Stimulated activated CD8-positive, alpha-beta memory T cell treated with anti-CD3 and anti-CD28 coated beads, Interleukin-4, amount 100 ng/mL, for 1 hour (primary cell): ENCODE measurements around the gene HOXD12.

Experiments used
- DNase-seq, 2 donors: peaks; one replicate each; pipeline ENCODE4 v3.0.0-alpha.2; 2020; ENCODE audit warnings: low read depth in 2 of 2, low spot score in 1 of 2

The HOXD12 gene

DNA sequence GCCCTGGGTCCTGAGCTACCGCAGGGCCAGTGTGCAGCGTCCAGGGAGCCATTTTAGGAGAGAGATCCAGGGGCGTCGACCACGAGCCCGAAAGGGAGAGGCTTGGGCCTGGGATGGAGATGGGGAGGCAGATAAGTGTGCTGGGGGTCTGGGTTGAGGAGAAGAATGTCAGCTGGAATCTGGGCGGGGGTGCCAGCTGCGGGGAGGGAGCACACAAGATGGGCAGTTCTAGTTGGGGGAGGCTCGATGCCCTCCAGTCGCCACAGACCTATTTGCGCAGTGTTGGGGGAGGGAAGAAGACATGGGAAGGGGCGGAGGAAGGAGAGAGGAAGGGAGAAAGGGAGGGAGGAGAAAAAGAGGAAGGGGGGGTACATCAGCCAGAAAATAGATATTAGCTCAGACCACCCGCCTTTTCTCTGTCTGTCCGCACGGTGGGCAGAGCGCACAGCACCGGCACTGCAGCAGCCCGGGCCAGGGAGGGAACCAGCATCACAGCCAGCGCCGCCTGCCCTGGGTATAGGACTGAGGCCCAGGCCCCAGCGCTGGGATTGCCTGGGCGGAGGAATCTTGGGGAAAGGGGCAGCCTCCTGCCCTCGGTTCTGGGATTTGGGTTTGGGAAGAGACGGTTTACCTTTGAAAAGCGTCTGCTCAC lies 5.6 kb downstream of the HOXD12 start:
- no peak for DNase-seq

DNA sequence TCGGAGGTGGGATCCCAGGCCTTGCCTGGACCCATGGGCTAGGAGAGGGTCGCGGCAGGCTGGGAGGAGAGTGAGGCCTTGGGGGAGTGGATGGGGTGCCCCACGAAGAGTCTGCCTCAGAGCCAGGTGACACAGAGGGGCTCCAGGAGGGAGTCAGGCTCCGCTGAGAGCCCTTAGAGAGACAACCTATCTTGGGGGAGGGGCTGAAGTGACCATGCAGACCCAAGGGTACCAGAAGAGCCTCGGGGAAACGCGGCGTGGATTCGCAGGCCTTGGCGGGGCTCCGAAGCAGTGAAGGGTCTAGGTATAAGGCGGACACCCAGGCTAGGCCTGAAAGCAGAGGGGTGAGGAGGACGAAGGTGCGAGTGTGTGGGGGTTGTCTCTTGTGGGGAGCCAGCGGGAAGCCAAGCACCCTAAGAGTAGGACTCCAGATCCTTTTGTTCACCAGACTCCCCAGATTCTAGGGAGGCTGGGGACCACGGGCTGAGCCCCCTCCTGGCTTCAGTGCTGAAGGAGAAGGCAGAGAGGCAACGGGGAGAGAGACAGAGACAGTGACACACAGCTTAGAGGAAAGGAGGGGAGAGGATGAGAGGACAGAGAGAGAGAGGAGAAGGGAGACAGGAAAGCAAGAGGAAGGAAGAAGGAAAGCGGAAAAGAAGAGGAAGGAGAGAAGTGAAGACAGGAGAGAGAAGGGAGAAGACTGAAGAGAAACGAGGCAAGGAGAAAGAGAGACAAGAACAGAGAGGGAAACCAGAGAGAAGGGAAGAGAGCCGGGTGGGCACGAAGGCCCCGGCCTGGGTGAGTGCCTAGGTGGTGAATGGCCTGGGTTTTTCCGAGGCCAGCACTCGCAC lies 6.4 kb downstream of the HOXD12 start:
- no peak for DNase-seq

DNA sequence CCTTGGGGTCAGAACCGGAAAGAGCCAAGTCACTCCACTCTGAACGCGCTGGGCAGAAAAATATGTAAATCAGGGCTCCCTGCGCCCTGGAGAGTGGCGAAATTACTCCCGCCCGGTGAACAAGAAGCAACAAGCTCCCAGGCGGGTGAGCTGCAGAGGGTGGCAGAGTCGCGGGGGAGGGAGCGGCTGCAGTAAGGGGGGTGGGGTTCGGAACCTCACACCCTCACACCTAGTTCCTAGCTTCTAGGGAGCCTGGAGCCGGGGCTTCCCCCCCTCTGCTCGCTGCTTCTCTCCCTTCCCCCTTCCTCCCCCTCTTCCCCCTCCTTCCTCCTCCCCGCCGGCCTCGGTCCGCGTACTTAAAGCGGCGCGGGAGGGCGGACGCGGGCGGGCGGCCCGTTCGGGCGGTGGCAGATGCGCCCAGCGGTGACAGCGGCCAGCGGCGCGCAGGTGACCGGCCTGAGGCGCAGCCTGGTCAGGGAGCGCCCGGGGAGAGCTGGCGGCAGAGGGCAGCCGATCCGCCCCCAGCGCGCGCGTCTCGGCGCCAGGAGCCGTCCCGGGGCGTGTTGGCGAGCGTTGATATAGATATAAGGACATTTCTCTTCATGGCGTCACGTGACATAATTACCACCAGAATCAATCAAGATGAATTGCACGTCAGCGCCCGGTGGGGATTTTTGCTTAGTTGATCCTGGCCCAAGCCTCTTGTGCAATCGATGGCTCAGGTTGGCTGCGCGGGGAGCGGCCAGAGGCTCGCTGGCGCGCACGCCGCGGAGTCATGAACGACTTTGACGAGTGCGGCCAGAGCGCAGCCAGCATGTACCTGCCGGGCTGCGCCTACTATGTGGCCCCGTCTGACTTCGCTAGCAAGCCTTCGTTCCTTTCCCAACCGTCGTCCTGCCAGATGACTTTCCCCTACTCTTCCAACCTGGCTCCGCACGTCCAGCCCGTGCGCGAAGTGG lies 7.3 kb downstream of the HOXD12 start, which contains the start of gene HOXD11:
Gene HOXD11, plus strand, starts transcription at position 700 of the 959 bp plus-strand sequence. Its CDS starts 76 bp downstream, at position 776.
- no peak for DNase-seq

DNA sequence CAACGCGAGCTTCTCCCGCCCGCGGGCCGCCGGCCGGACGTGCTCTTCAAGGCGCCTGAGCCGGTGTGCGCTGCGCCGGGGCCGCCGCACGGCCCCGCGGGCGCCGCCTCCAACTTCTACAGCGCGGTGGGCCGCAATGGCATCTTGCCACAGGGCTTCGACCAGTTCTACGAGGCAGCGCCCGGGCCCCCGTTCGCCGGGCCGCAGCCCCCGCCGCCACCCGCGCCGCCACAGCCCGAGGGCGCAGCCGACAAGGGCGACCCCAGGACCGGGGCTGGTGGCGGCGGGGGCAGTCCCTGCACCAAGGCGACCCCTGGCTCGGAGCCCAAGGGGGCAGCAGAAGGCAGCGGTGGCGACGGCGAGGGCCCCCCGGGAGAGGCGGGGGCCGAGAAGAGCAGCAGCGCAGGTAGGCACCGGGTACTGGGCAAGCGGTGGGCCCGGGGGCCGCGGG lies 8.2 kb downstream of the HOXD12 start:
- DNase-seq = no peak

DNA sequence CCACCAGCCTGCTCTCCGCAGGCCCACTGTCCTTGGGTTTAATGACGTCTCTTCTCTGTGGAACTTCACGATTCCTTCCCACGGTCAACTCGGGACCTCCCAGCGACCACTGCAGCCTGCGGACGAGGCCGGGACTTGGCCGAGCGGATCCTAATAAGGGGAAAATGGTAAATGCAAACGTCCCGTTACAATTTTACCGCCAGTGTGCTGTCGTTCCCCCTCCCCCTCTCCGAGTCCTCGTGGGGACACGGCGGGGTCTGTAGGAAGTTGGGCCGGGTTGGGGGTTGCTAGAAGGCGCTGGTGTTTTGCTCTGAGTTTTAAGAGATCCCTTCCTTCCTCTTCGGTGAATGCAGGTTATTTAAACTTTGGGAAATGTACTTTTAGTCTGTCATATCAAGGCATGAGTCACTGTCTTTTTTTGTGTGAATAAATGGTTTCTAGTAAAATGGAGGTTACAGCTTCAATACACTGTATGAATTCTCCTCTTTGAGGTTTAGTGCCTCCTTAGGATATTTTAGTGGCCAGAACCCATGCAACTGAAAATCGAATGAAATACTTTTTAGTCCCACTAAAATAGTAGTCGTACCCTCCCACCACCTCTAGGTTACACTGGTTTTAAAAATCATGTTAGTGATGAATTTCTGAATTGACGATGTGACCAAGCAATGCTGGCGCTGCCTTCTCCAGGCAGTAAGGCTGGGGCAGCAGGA lies 9.8 kb downstream of the HOXD12 start:
- no peak for DNase-seq

DNA sequence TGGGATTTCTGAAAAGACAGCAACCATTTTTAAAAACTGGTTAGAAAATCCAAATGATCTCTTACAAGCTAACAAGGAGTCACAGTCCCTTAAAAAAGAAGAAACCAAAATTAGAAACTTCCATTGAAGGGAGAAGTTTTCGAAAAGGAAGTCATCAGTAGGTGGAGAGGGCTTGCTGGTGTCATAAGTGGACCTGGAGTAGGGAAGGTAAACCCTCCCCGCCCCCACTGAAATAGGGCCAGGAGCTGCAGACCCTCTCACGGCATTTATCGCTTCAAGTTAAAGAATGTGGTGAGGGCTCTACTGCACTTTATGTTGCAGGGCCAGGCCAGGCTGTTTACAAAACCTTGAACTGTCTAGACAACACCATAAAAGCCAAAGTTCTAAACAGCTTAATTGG lies 10.4 kb downstream of the HOXD12 start:
- no peak for DNase-seq

DNA sequence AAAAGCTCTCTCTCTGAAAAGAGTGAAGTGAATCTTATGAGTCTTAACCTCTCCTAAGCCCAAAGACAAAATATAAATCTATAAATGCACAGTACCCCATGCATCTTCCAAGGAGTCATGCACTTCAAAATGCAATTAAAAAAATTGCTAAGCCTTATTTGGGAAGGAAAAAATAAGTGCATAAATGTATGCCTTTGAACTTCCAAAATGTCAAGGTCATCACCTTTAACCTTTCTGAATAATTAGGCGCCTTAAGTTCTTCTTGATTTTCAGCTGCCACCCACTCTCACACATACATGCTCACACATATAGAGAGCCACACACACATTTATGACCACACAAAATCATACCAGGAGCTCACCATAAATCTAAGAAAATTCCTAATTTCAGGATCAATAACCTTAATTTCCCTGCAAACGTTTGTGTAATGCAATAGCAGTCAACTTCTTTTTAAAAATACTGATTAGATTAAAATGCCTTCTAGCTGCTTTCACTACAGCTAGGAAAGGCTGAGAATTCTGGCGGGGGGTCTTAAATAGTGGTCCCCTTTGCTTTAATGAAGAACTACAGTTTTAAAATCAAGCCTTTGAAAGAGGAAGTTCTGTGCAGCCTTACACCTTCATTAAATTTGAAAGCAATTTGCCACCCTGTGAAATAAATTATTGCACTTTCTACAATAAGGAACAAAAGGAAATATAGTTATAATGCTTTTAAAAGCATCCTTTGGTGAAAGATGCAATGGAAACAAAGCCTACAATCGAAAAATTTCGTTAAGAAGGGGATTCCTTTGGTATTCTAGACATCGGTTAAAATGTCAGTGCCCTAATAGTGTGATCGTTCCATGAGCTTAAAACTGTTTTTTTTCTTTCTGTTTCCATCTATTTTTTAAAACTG lies 11.1 kb downstream of the HOXD12 start:
- no peak for DNase-seq

DNA sequence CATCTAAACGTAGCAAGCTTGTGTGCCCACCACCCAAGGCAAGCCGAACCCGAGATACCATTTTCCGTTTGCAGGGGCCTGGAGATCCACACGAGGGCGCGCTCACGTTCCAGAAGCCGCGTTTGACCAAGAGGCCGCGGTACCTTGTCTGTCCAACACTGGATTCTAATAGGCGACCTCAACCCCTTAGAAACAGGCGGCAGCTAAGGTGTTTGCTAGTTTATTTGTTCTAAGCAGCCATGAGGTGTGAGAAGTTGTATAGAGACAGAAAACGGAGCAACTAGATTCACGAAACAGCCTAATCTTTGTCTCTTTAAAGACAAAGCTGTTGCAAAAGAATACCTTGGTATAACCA lies 11.7 kb downstream of the HOXD12 start:
- DNase-seq = no peak

DNA sequence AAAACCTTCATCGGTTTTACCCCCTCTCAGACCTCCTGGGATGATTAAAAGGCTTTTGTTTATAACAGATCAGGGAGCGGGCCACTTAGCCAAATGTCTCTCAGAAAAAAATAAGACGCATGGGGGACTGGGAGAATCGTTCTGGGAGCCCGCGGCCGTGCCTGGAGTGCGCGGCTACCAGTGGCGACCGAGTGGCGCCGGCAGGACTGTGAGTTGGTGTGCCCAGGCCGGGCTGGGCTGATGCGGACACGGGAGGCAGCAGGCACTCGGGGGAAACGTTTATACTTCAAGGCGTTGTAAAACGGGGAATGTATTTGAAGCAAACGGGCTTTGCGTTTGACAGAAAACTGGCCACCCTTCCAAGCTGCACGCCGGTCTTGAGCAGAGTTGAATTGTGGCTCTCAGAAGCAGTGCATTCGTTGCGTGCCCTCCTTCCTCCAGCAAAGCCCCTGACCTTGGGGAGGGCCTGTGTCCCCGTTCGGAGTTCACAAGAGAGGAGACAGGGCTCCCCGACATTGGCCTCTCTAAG lies 12.3 kb downstream of the HOXD12 start:
- DNase-seq = no peak

DNA sequence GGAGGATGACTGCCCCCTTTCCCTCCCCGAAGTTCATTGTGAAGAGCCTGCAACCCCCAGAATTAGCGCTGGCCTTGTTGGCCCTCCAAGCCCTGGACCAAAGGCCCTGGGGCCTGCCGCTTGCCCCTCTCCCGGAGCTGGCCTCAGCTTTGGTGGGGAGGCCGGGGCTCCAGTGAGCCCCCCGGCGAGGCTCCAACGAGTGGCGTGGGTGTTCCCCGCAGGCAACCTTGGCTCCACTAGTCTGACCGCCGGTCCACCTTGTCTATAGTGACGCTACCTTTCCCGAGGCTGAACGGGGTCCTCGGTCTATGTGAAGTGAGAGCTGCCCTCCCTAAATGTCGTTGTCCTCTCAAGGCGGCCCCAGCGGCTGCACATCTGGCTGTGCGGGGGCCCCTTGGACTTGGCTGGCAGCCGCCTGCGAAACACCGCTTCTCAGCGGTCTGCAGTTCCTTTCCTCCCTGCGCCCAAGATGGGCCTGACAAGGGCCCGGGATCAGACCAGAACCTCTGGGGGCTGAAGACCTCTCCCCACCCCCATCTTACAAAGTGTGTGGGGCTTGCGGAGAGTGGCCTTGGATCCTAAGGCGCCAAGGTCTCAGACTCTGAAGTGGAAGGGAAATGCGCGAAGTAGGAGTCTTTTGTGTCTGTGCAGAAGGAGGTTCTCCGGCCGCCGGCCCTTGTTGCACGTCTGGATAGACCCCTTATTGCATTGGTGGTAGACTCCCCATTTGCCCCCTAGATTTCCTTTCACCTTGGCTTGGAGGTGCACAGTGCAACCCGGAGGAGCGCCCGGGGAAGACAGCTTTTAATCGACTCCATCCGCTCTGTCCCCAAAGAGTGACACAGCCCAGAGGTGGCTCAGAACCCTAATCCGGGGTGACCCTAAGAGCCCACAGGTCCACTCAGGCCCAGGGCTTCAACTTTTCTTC lies 13.0 kb downstream of the HOXD12 start:
- DNase-seq = no peak

DNA sequence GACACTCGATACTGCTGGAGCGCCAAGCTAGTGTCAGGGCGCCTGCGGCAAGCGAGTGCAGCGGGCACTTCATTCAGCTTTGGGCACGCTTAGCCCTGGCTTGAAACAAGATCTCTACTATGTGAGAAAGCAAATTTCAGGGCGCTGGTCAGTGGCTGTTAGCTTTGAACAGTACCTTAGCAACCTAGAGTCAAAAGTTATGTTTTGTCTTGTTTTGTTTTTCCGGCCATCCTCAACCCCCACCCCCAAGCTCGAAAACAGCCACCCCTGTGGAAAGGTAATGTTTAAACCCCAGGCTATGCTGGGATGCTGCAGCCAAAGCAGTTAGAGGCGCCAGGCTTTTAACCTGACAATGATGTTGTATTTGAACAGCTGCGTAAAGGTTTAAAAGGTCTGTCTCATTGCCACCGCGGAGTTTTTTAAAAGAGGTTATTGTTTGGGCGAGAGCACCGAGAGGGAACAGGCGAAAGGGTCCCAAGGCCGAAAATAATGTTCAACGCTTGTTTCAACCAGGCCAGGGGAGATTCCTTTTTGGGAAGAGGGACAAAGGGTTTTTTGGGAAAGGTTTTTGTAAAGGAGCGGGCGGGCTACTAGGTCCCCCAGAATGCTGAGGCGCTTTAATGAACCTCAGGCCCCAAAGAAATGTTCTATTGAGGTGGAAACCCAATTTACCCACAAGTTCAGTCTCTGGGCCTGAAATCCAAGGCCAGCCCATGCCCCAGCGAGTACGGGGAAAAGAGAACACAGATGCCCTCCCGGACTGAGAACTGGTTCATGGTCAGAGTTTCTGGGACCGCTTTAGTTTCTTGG lies 14.7 kb downstream of the HOXD12 start:
- DNase-seq = no peak

DNA sequence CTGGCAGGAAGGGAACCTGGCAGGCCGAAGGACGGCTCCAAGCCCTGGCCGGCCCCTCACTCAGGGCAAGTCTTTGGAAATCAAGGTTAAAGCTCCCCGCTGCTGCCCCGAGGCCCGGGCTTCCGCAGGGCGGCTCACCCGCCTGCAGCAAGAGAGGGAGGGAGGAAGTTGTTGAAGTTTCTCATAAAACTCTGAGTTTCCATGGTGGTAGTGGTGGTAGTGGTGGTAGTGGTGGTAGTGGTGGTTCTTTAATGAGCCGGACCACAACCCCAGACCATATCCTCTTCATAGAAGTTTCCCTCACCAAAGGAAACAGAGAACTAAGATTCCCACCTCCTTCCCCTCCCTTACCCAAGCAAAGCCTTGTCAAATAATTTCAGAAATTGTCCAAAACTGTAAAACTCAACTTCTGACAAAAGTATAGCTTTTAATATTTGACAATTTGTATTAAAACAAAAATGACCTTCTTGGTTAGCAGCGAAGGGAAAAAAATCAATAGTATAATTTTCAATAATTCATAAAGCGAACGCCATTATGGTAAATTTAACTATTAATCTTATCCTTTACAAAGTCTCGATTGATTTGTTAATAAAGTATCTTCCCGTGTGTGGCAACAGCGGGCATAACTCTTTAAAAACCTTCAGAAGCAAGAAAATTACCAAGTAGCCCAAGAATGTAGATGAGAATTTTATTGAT lies 15.5 kb downstream of the HOXD12 start:
- DNase-seq = no peak

DNA sequence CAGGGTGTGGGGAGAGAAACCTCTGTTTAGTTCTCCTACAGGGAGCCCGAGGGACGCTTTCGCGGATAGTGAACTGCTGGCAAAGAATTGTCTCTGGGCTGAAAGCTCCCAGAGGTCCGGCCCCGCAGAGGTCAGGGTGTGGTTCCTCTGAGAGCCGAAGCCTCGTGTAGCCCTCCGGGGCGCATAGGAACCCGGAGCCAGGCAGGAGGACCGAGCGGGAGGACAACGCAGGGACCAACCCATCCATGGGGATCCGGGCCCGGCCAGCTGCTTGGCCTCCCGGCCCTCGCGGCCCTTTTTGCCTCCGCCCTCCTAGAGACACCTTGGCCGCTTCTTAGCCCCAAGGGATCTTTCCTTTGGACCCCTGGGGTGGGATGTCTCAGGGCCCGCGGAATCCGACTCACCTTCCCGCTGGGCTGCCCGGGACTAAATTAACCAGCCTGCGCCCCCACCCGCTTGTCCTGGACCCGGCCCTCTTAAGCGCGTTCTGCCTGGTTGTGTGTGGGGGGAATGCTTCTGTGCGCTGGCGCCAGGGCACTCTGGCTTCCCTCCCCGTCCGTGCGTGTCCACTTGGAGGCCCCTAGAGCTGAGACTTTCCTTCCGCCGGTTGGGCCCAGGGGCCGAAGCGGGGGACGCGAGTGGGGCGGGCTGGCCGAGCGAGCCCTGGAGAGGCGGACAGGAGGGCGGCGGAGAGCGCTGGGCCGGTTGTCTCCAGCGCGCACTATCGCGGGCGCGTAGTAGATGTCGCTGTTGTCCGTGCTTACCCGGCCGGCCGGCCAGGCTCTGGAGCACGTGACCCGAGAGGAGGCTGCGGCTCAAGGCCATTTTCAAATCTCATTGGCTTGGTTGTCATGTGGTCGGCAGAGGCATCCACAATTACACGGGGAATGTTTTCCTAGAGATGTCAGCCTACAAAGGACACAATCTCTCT lies 16.6 kb downstream of the HOXD12 start, which contains the start of gene HOXD10:
Gene HOXD10, plus strand, starts transcription at position 896 of the 931 bp plus-strand sequence. CDS start 56 bp downstream, outside the sequence.
- no peak for DNase-seq

DNA sequence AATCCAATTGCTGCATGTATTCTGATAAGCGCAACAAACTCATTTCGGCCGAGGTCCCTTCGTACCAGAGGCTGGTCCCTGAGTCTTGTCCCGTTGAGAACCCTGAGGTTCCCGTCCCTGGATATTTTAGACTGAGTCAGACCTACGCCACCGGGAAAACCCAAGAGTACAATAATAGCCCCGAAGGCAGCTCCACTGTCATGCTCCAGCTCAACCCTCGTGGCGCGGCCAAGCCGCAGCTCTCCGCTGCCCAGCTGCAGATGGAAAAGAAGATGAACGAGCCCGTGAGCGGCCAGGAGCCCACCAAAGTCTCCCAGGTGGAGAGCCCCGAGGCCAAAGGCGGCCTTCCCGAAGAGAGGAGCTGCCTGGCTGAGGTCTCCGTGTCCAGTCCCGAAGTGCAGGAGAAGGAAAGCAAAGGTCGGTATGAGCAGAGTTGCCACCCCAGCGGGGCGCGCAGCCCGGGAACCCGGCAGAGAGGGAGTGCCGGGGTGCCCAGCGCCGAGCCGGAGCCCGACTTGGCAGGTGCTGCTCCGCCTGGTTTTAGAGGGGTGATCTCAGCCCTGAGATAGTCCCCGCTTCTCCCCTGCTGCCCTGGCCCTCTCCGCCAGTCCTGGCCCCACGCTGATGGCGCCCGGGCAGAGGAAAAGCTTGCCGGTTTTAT lies 17.7 kb downstream of the HOXD12 start:
- no peak for DNase-seq

DNA sequence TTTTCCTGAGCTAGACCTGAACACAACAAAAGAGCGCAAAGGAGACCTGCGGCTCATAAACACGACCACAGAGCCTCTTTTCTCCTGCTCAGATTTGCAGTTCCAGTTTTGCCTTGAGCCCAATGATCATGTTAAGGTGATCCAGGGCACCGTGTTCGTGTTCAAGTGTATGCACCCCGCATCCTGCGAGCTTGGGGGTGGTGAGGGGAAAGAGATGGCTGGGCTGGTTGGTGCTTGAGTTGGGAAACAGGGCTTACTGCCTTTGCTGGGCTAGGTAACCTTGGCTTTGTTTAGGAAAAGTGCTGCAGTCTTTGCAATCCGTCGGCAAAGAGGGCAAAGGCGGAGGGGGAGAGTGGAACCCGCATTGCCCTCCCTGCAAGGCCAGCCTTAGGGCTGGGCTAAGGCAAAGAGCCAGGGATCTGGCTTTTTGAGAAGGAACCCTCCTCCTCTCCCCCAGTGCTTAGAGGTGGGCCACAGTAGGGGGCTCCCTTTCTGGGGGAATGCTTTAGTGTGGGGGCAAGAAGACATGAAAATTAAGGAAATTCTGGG lies 18.3 kb downstream of the HOXD12 start:
- no peak for DNase-seq
